OCI-LY3 (cell line): Measurements from ENCODE around the gene COL4A2.

Experiments
- EZH2phosphoT487 ChIP-seq: fragments of 200-600 bp; shearing (Covaris generic); IDR thresholded peaks from 2 replicates; pipeline ENCODE4 v1.6.1; 2018; ENCODE audit warnings: antibody characterized with exemption, mixed run types, low read depth
- TF ChIP-seq, protein P1 (sequence below): fragments of 200-600, 300-600 bp; sonication (generic); IDR thresholded peaks from 2 replicates; pipeline ENCODE4 v1.5.1; 2014; ENCODE audit warnings: antibody characterized with exemption, low read length, low read depth

DNA sequence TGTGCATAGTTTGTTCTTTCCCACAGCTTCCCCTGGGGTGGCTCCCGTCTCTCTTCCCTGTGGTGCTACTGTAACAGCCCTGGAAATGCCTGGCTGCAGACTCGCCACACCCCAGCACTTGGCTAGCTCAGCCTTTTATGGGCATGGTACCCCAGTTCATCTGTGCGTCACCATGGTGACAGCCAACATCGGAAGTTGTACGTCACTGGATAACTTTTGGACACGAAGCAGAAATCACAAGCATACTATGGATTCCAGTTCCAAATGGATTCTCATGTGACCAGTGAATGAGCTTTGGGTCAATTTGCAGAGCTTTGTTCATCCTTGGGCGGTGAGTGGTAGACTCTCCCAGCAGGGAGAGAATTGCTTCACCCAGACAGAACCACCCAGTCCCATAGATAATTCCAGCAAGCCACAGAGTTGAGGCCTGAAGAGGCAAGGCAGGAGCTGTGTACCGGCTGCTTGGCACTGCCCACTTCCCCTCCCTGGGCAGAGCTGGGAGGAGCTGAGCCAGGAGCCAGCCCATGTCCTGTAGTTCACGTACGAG, 54.4 kb downstream of the COL4A2 start:
- TF ChIP-seq, protein P1, sequence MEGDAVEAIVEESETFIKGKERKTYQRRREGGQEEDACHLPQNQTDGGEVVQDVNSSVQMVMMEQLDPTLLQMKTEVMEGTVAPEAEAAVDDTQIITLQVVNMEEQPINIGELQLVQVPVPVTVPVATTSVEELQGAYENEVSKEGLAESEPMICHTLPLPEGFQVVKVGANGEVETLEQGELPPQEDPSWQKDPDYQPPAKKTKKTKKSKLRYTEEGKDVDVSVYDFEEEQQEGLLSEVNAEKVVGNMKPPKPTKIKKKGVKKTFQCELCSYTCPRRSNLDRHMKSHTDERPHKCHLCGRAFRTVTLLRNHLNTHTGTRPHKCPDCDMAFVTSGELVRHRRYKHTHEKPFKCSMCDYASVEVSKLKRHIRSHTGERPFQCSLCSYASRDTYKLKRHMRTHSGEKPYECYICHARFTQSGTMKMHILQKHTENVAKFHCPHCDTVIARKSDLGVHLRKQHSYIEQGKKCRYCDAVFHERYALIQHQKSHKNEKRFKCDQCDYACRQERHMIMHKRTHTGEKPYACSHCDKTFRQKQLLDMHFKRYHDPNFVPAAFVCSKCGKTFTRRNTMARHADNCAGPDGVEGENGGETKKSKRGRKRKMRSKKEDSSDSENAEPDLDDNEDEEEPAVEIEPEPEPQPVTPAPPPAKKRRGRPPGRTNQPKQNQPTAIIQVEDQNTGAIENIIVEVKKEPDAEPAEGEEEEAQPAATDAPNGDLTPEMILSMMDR: no peak
- no peak for TF ChIP-seq EZH2phosphoT487
